NCI-H2081 treated with DMSO at 0.1 percent for 48 hours (cell line): Measurements from ENCODE around the gene CYLD.

ENCODE experiments used
- DNase-seq: peaks from one replicate; lab custom pipeline; 2025; lab: John Stamatoyannopoulos, UW

Gene CYLD

GRCh38 chr16:50711862-50712559, 29.9 kb upstream of the CYLD start:
- DNase-seq, result no peak

GRCh38 chr16:50712560-50712898, 29.4 kb upstream of the CYLD start:
- no peak for DNase-seq

GRCh38 chr16:50712956-50713355, 28.9 kb upstream of the CYLD start:
- DNase-seq, result no peak

GRCh38 chr16:50717091-50717490, 24.8 kb upstream of the CYLD start:
- no peak for DNase-seq

GRCh38 chr16:50717494-50717893, 24.4 kb upstream of the CYLD start:
- DNase-seq, result no peak

GRCh38 chr16:50718061-50718760, 23.7 kb upstream of the CYLD start:
- DNase-seq, result no peak

- no peak for DNase-seq
These were observed 23.0 kb upstream of the CYLD start for GRCh38 chr16:50718761-50719400.

GRCh38 chr16:50719401-50720337, 22.2 kb upstream of the CYLD start:
- DNase-seq, result no peak

- no peak for DNase-seq
These were observed 20.1 kb upstream of the CYLD start for GRCh38 chr16:50721549-50722404.

- DNase-seq, result no peak
These were observed 19.5 kb upstream of the CYLD start for GRCh38 chr16:50722405-50722737.

GRCh38 chr16:50722960-50723359, 18.9 kb upstream of the CYLD start:
- DNase-seq, result no peak

GRCh38 chr16:50724306-50724705, 17.6 kb upstream of the CYLD start:
- DNase-seq, result no peak

GRCh38 chr16:50731130-50731988, 10.5 kb upstream of the CYLD start:
- DNase-seq, result no peak

- no peak for DNase-seq
These were observed 9.7 kb upstream of the CYLD start for GRCh38 chr16:50731989-50732832.

- no peak for DNase-seq
These were observed 8.4 kb upstream of the CYLD start for GRCh38 chr16:50733468-50733867.

- DNase-seq, result no peak
These were observed 6.2 kb upstream of the CYLD start for GRCh38 chr16:50735629-50736122.

- no peak for DNase-seq
These were observed 5.4 kb upstream of the CYLD start for GRCh38 chr16:50736448-50736847.

- no peak for DNase-seq
These were observed 4.4 kb upstream of the CYLD start for GRCh38 chr16:50737420-50737959.

GRCh38 chr16:50739031-50739430, 2.9 kb upstream of the CYLD start:
- DNase-seq, result no peak
